H1 (cell line): ENCODE data around the gene CHMP4A.

Source experiments
- ATF2 ChIP-seq: IDR thresholded peaks from 2 replicates; pipeline ENCODE4 v1.6.1; 2012; ENCODE audit warnings: low read length, inconsistent platforms
- CTCF ChIP-seq, 3 experiments: IDR thresholded peaks; 1 replicate in 2 of 3; 2 replicates in 1 of 3; pipeline versions ENCODE4 v1.5.1 to v1.6.1; 2011; ENCODE audit warnings: low read length in 3 of 3, mild to moderate bottlenecking in 3 of 3, inconsistent platforms in 2 of 3, low read depth in 1 of 3, moderate library complexity in 1 of 3; ENCODE audit not compliant: insufficient read depth in 1 of 3; ENCODE audit errors: control extremely low read depth in 1 of 3
- EP300 ChIP-seq, 2 experiments: IDR thresholded peaks; 1 replicate in 1 of 2; 2 replicates in 1 of 2; pipeline ENCODE4 v1.6.1; 2011 to 2012; ENCODE audit warnings: low read depth in 2 of 2, low read length in 2 of 2, mild to moderate bottlenecking in 2 of 2, borderline replicate concordance in 1 of 2, inconsistent platforms in 1 of 2, moderate library complexity in 1 of 2
- EZH2 ChIP-seq: fragments of 200-600 bp; sonication (generic); IDR thresholded peaks from 2 replicates; pipeline ENCODE4 v1.7.1; 2012; ENCODE audit warnings: low read depth, mild to moderate bottlenecking, moderate library complexity, low read length, inconsistent platforms; ENCODE audit not compliant: severe bottlenecking
- GTF2F1 ChIP-seq: IDR thresholded peaks from 2 replicates; pipeline ENCODE4 v1.6.1; 2012; ENCODE audit warnings: low read depth, low read length, improper control_type of control experiment, borderline replicate concordance
- JUND ChIP-seq: IDR thresholded peaks from 2 replicates; pipeline ENCODE4 v1.6.1; 2011; ENCODE audit warnings: mild to moderate bottlenecking, improper control_type of control experiment, low read length
- MAX ChIP-seq: IDR thresholded peaks from 2 replicates; pipeline ENCODE4 v1.6.1; 2012; ENCODE audit warnings: inconsistent platforms
- POLR2A ChIP-seq, 2 experiments: IDR thresholded peaks; 1 replicate in 1 of 2; 2 replicates in 1 of 2; pipeline ENCODE4 v1.6.1; 2011; ENCODE audit warnings: low read depth in 2 of 2, low read length in 2 of 2, mild to moderate bottlenecking in 2 of 2; ENCODE audit errors: control extremely low read depth in 1 of 2
- POLR2AphosphoS5 ChIP-seq: IDR thresholded peaks from 2 replicates; pipeline ENCODE4 v1.6.1; 2011; ENCODE audit warnings: low read depth, low read length
- SIRT6 ChIP-seq: IDR thresholded peaks from one replicate; pipeline ENCODE4 v1.7.1; 2012; ENCODE audit warnings: low read length, inconsistent platforms
- SUZ12 ChIP-seq: fragments of 200-600 bp; sonication (generic); IDR thresholded peaks from 2 replicates; pipeline ENCODE4 v1.6.1; 2012; ENCODE audit warnings: mild to moderate bottlenecking, inconsistent platforms, low read length, moderate library complexity, mixed read lengths
- TCF12 ChIP-seq: IDR thresholded peaks from 2 replicates; pipeline ENCODE4 v1.6.1; 2011; ENCODE audit warnings: low read depth, mild to moderate bottlenecking, low read length

GRCh38 chr14:24190416-24190815 is 22.9 kb downstream of the CHMP4A start:
- TF ChIP-seq EP300 (IDR thresholded peaks at IDR 0.05; ENCODE audit: borderline replicate concordance in 1 of 2, low read depth in 2 of 2, low read length in 2 of 2), result no peak
- TF ChIP-seq POLR2A (IDR thresholded peaks at IDR 0.05; ENCODE audit: control extremely low read depth in 1 of 2, low read depth in 2 of 2, low read length in 2 of 2), result no peak
- no peak for TF ChIP-seq TCF12
- TF ChIP-seq CTCF (IDR thresholded peaks at IDR 0.05; ENCODE audit: control extremely low read depth in 1 of 3, insufficient read depth in 1 of 3, low read depth in 1 of 3, low read length in 3 of 3), result no peak
- no peak for TF ChIP-seq ATF2
- TF ChIP-seq GTF2F1, result no peak
- no peak for TF ChIP-seq JUND
- no peak for TF ChIP-seq MAX
- no peak for TF ChIP-seq POLR2AphosphoS5
- no peak for TF ChIP-seq SUZ12
- TF ChIP-seq EZH2, result no peak
- TF ChIP-seq SIRT6, result no peak
